D721Med (cell line): Measurements from ENCODE around the gene IL26.

Experiments used
- DNase-seq: peaks from one replicate; pipeline ENCODE4 v3.0.0; 2011; ENCODE audit warnings: low spot score; ENCODE audit not compliant: insufficient read length
- FAIRE-seq: peaks from 2 replicates; lab custom pipeline; 2011; peaks lifted over from hg19 to GRCh38; lab: Jason Lieb, UNC
- TF ChIP-seq, protein P1 (sequence below): IDR thresholded peaks from 2 replicates; pipeline ENCODE4 v1.5.1; 2012; ENCODE audit warnings: mild to moderate bottlenecking, control low read depth; ENCODE audit not compliant: insufficient read depth; ENCODE audit errors: missing control alignments

The IL26 gene

DNA sequence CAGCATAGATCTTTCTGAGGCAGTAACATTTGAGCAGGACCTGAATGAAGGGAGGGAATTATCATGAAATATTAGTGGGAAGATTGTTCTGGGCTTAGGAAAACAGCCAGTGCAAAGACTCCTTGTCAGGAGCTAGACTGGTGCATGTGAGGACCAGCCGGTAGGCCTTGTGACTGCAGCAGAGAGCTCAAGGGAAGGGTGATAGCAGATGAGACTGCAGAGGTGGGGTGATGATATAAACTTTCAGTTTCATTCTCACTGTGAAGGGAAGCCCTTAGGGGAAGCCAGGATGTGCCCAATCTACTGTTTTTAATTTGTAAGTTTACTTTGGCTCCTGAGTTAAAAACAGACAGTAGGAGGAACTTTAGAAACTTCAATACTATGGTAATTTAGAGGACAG, 15.4 kb upstream of the IL26 start:
- no peak for FAIRE-seq
- DNase-seq: no peak
- TF ChIP-seq, protein P1, sequence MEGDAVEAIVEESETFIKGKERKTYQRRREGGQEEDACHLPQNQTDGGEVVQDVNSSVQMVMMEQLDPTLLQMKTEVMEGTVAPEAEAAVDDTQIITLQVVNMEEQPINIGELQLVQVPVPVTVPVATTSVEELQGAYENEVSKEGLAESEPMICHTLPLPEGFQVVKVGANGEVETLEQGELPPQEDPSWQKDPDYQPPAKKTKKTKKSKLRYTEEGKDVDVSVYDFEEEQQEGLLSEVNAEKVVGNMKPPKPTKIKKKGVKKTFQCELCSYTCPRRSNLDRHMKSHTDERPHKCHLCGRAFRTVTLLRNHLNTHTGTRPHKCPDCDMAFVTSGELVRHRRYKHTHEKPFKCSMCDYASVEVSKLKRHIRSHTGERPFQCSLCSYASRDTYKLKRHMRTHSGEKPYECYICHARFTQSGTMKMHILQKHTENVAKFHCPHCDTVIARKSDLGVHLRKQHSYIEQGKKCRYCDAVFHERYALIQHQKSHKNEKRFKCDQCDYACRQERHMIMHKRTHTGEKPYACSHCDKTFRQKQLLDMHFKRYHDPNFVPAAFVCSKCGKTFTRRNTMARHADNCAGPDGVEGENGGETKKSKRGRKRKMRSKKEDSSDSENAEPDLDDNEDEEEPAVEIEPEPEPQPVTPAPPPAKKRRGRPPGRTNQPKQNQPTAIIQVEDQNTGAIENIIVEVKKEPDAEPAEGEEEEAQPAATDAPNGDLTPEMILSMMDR: no peak

DNA sequence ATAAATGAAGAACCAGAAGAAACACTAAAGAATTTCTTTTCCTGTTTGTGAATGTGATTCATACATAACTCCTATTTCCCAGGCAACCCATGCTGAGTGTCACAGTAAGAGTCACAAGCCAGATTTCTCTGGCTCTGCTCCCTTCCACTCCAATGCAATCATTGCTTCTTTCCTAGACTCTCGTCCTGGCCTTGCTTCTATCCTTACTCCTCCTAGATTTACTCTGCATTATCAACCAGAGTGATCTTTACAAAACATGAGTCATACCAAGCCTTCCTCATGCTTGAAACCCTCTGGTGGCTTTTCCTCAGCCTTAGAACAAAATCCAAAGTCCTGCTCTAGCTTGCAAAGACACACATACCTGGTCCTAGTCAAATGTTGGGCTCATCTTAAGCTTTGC, 14.5 kb upstream of the IL26 start:
- DNase-seq: no peak
- FAIRE-seq: no peak
- TF ChIP-seq, protein P1: no peak

DNA sequence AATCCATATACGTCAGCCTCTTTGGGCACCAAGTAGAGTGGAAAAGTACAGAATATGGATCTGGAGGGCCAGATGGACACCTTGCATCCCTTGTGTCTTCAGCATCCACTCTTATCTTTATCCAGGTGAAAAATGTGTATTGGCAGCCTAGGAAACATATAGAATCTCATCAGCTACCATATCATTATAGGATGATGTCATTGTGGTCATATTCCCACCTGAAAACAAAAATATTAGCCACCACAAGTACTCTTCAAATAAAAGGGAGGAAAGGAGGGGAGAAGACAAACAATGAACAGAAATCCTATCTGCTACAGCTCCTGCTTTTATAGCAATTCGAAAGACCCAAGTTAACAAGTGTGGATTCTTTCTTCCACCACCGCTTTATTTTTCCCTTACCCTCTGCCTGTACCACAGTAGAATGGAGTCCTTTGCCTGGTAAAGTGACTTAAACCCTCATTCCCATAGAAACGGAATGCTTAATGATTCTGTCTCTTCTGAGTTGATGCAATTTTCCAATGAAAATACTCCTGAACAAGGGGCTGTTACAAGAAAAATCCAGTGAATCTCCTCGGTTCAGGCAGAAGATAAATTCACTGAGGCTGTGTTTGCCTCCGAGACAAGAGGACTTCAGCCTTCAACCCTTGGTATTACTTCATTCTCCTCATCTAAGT, 13.8 kb upstream of the IL26 start:
- TF ChIP-seq, protein P1: no peak
- no peak for DNase-seq
- FAIRE-seq: no peak

DNA sequence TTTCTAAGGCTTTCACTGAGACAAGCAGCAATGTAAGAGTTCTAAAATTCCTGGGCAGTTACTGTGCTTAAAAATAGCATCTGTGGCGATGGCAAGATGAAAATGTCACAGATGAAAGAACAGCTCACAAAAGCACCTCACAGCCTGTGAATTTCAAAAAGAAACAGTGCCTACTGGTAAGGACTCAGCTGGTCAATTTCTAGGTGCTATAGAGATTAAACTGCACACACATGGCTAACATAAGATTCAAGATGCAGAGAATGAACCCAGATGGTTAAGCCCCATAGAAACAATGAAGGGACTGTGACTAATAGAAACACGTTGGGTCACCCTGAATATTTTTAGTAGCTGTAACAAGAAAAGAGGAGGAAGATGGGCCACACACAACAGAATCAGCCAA, 12.0 kb upstream of the IL26 start:
- DNase-seq (no peak), FAIRE-seq (no peak)
- TF ChIP-seq, protein P1: no peak

DNA sequence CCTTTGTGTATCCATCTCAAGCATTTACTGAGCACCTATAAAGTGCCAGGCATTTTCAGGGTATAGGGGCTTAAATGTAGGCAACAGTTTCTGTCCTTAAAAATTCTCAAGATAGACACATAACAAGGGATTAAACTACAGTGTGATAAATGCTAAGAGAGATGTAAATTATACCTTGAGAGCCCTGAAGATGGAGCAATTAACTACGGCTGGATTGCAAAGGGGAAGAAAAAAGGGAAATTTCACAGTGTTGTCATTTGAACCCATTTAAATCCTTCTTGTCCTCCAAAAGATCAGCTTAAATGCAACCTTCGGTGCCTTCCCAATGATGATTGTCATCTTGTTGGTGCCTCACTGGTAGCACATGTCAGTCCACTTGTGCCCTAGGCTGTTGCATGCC, 11.5 kb upstream of the IL26 start:
- no peak for FAIRE-seq
- TF ChIP-seq, protein P1: no peak
- DNase-seq: no peak

DNA sequence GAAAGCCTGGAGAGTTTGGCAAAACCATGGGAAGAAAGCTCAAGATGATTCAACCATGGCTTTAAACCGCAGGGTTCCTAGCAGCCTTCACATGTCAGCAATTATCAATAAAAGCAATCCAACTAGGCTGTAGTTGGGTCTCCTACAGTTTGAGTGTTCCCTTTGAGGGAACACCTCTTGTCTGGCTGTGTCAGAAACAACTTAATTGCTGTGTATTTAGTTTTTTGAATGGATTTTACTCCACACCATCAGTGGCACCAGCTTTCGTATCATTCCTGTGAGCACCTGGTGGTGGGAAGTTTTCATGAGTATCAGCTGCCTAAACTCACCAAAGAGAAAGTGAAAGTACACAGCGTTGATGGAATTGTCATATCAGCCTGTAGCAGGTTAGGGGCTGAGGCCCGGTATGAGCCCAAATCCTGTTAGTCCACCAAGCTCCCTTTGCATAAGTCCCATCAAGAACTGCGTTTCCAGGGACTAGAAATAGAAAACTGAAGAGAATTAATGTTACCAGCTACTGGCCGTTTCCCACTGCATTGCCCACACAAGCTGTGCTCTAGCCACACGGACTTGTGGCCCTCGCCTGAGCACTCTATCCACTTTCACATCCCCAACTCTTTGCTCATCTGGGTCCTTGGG, 10.9 kb upstream of the IL26 start:
- TF ChIP-seq, protein P1: no peak
- FAIRE-seq (no peak), DNase-seq (no peak)

DNA sequence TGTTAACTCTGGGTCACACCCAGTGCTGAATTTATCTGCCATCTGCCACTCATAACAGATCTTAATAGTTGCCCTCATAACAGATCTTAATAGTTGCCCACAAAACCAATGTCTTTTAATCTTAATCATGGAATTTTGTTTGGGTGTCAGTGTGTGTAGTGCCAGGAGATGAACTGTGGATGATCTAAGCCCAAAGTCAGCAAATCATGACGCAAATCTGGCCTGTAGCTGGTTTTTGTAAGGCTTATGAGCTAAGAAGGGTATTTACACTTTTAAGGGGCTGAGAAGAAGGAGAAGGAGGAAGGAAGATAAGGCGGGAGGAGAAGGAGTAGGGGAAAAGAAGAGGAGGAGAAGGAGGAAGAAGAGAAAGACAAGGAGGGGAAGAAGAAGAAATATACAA, 10.0 kb upstream of the IL26 start:
- TF ChIP-seq, protein P1: no peak
- FAIRE-seq (no peak), DNase-seq (no peak)
